ENCODE data around the gene SLC23A2.
"Not testable (repeated sequence)": the region's sequence is repeated elsewhere in the genome, so short reads cannot be mapped to it uniquely, and the experiment has no call there.

Gene SLC23A2

GRCh38 chr20:4887586-4887985 lies 113.7 kb downstream of the SLC23A2 start:
- Mint-ChIP-seq H3K27me3 (no peaks in the 10 kb centered on the region), H3K4me3 (no peak overlapping the region), H3K9me3 (no peaks in the 10 kb centered on the region), H3K27ac (peak overlapping the region; percentile 38), H3K36me3 (peaks cover 33% of the 10 kb centered on the region), H3K4me1 (peaks cover 7% of the 10 kb centered on the region)
- ATAC-seq (ENCODE audit: low read depth) (no peak), DNase-seq (ENCODE audit: low spot score in 2 of 2) (no peak)

GRCh38 chr20:4886771-4887527 lies 114.4 kb downstream of the SLC23A2 start:
- DNase-seq (ENCODE audit: low spot score in 2 of 2) = no peak
- peaks cover 7% of the 10 kb centered on the region for H3K4me1 Mint-ChIP-seq
- no peak overlapping the region for H3K27ac Mint-ChIP-seq
- H3K27me3 Mint-ChIP-seq = no peaks in the 10 kb centered on the region
- H3K9me3 Mint-ChIP-seq = no peaks in the 10 kb centered on the region
- H3K36me3 Mint-ChIP-seq = peaks cover 32% of the 10 kb centered on the region
- H3K4me3 Mint-ChIP-seq = no peak overlapping the region
- ATAC-seq (ENCODE audit: low read depth) = no peak

GRCh38 chr20:4885877-4886276 lies 115.4 kb downstream of the SLC23A2 start:
- ATAC-seq (ENCODE audit: low read depth) = no peak
- DNase-seq (ENCODE audit: low spot score in 2 of 2) = no peak
- Mint-ChIP-seq H3K27ac (peak overlapping the region; percentile 31), H3K4me1 (peaks cover 7% of the 10 kb centered on the region), H3K9me3 (no peaks in the 10 kb centered on the region), H3K27me3 (no peaks in the 10 kb centered on the region), H3K4me3 (no peak overlapping the region), H3K36me3 (peaks cover 36% of the 10 kb centered on the region)

GRCh38 chr20:4883546-4883945 lies 117.8 kb downstream of the SLC23A2 start:
- H3K27ac Mint-ChIP-seq = peak overlapping the region; percentile 53
- no peaks in the 10 kb centered on the region for H3K27me3 Mint-ChIP-seq
- H3K4me1 Mint-ChIP-seq = peaks cover 4% of the 10 kb centered on the region
- H3K9me3 Mint-ChIP-seq = no peaks in the 10 kb centered on the region
- ATAC-seq (ENCODE audit: low read depth) = no peak
- no peak for DNase-seq (ENCODE audit: low spot score in 2 of 2)
- H3K36me3 Mint-ChIP-seq = peaks cover 37% of the 10 kb centered on the region
- no peak overlapping the region for H3K4me3 Mint-ChIP-seq

- Mint-ChIP-seq H3K36me3 (peaks cover 36% of the 10 kb centered on the region), H3K4me3 (no peak overlapping the region), H3K27ac (no peak overlapping the region), H3K27me3 (no peaks in the 10 kb centered on the region), H3K9me3 (no peaks in the 10 kb centered on the region), H3K4me1 (peaks cover 4% of the 10 kb centered on the region)
- ATAC-seq (ENCODE audit: low read depth) = no peak
- no peak for DNase-seq (ENCODE audit: low spot score in 2 of 2)
These were observed 118.3 kb downstream of the SLC23A2 start for GRCh38 chr20:4883051-4883450.

GRCh38 chr20:4881006-4881730 lies 120.1 kb downstream of the SLC23A2 start:
- H3K4me3 Mint-ChIP-seq = no peak overlapping the region
- no peaks in the 10 kb centered on the region for H3K9me3 Mint-ChIP-seq
- no peak for DNase-seq (ENCODE audit: low spot score in 2 of 2)
- ATAC-seq (ENCODE audit: low read depth) = no peak
- no peaks in the 10 kb centered on the region for H3K4me1 Mint-ChIP-seq
- peaks cover 36% of the 10 kb centered on the region for H3K36me3 Mint-ChIP-seq
- H3K27ac Mint-ChIP-seq = peak overlapping the region; percentile 86
- H3K27me3 Mint-ChIP-seq = no peaks in the 10 kb centered on the region

GRCh38 chr20:4880051-4880450 lies 121.3 kb downstream of the SLC23A2 start:
- Mint-ChIP-seq H3K27me3 (no peaks in the 10 kb centered on the region), H3K36me3 (peaks cover 31% of the 10 kb centered on the region), H3K9me3 (no peaks in the 10 kb centered on the region), H3K4me1 (peaks cover 5% of the 10 kb centered on the region), H3K4me3 (no peak overlapping the region), H3K27ac (peak overlapping the region; percentile 67)
- no peak for DNase-seq (ENCODE audit: low spot score in 2 of 2)
- ATAC-seq (ENCODE audit: low read depth) = no peak

GRCh38 chr20:4878099-4878498 lies 123.2 kb downstream of the SLC23A2 start:
- H3K4me3 Mint-ChIP-seq; H3K9me3 Mint-ChIP-seq; ATAC-seq (ENCODE audit: low read depth); H3K27ac Mint-ChIP-seq; H3K27me3 Mint-ChIP-seq; H3K4me1 Mint-ChIP-seq; DNase-seq (ENCODE audit: low spot score in 2 of 2): not testable (repeated sequence)
- peaks cover 29% of the 10 kb centered on the region for H3K36me3 Mint-ChIP-seq

GRCh38 chr20:4876731-4877130 lies 124.6 kb downstream of the SLC23A2 start:
- DNase-seq (ENCODE audit: low spot score in 2 of 2) (no peak), ATAC-seq (ENCODE audit: low read depth) (no peak)
- Mint-ChIP-seq H3K9me3 (no peaks in the 10 kb centered on the region), H3K27me3 (no peaks in the 10 kb centered on the region), H3K36me3 (peaks cover 31% of the 10 kb centered on the region), H3K27ac (peak overlapping the region; percentile 86), H3K4me3 (no peak overlapping the region), H3K4me1 (peaks cover 5% of the 10 kb centered on the region)

GRCh38 chr20:4876301-4876700 lies 125.0 kb downstream of the SLC23A2 start:
- Mint-ChIP-seq H3K4me3 (no peak overlapping the region), H3K4me1 (peaks cover 5% of the 10 kb centered on the region), H3K27ac (peak overlapping the region; percentile 86), H3K36me3 (peaks cover 29% of the 10 kb centered on the region), H3K27me3 (no peaks in the 10 kb centered on the region), H3K9me3 (no peaks in the 10 kb centered on the region)
- DNase-seq (ENCODE audit: low spot score in 2 of 2) = no peak
- no peak for ATAC-seq (ENCODE audit: low read depth)

- ATAC-seq (ENCODE audit: low read depth) (peak; percentile 68), DNase-seq (ENCODE audit: low spot score in 2 of 2) (peak in 1 of 2 donors; percentile 5)
- Mint-ChIP-seq H3K4me3 (no peak overlapping the region), H3K27me3 (no peaks in the 10 kb centered on the region), H3K27ac (peak overlapping the region; percentile 86), H3K36me3 (peaks cover 27% of the 10 kb centered on the region), H3K4me1 (peaks cover 5% of the 10 kb centered on the region), H3K9me3 (no peaks in the 10 kb centered on the region)
These were observed 125.7 kb downstream of the SLC23A2 start for GRCh38 chr20:4875578-4876067.

- DNase-seq (ENCODE audit: low spot score in 2 of 2) (no peak), ATAC-seq (ENCODE audit: low read depth) (no peak)
- H3K9me3 Mint-ChIP-seq = no peaks in the 10 kb centered on the region
- H3K36me3 Mint-ChIP-seq = peaks cover 20% of the 10 kb centered on the region
- peaks cover 5% of the 10 kb centered on the region for H3K4me1 Mint-ChIP-seq
- no peak overlapping the region for H3K4me3 Mint-ChIP-seq
- H3K27ac Mint-ChIP-seq = peak overlapping the region; percentile 31
- no peaks in the 10 kb centered on the region for H3K27me3 Mint-ChIP-seq
These were observed 127.9 kb downstream of the SLC23A2 start for GRCh38 chr20:4873396-4873795.

GRCh38 chr20:4871486-4871885 lies 129.8 kb downstream of the SLC23A2 start:
- H3K9me3 Mint-ChIP-seq = no peaks in the 10 kb centered on the region
- DNase-seq (ENCODE audit: low spot score in 2 of 2) (no peak), ATAC-seq (ENCODE audit: low read depth) (no peak)
- H3K27me3 Mint-ChIP-seq = no peaks in the 10 kb centered on the region
- H3K27ac Mint-ChIP-seq = no peak overlapping the region
- peaks cover 26% of the 10 kb centered on the region for H3K36me3 Mint-ChIP-seq
- no peak overlapping the region for H3K4me3 Mint-ChIP-seq
- peaks cover 9% of the 10 kb centered on the region for H3K4me1 Mint-ChIP-seq

- DNase-seq (ENCODE audit: low spot score in 2 of 2) (no peak), ATAC-seq (ENCODE audit: low read depth) (no peak)
- H3K9me3 Mint-ChIP-seq = no peaks in the 10 kb centered on the region
- H3K27me3 Mint-ChIP-seq = no peaks in the 10 kb centered on the region
- no peak overlapping the region for H3K27ac Mint-ChIP-seq
- H3K36me3 Mint-ChIP-seq = peaks cover 27% of the 10 kb centered on the region
- H3K4me1 Mint-ChIP-seq = peaks cover 9% of the 10 kb centered on the region
- H3K4me3 Mint-ChIP-seq = no peak overlapping the region
These were observed 130.4 kb downstream of the SLC23A2 start for GRCh38 chr20:4870906-4871305.

Measured in memory B cell (primary cell).